HG02610 (cell line): Measurements from ENCODE around the gene CDK5RAP2.

ENCODE experiments used
- ATAC-seq: cut with Tn5 transposase; IDR thresholded peaks from one replicate; pipeline ENCODE4 v1.9.1; 2021; ENCODE audit warnings: mild to moderate bottlenecking, moderate library complexity; ENCODE audit not compliant: unreplicated experiment

Gene CDK5RAP2

DNA sequence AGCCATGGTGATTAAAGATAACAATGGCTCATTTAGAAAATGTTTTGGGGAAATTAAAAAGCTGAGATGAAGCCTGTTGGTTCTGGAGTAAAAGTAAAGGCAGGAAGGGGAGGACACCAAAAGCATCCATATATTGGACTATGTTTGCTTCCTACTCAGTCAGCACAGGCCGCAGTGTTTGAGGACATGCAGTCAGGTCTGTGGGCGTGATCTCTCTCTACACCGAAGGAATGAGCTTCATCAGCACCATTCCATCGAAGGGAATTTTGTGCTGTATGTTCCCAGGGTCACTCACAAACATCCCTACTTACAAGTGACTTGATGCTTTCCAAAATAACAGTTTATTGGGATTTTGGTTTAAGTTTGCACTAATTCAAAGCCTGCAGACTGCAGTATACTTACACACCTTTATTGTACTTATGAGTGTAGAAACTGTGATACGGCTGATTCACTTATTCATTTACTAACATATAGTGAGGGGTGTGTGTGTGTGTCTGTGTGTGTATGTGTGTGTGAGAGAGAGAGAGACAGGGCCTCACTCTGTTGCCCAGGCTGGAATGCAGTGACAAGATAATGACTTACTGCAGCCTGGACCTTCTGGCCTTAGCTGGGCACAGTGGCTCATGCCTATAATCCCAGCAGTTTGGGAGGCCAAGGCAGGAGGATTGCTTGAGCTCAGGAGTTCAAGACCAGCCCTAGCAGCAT, 13.4 kb upstream of the CDK5RAP2 start:
- no peak for ATAC-seq

DNA sequence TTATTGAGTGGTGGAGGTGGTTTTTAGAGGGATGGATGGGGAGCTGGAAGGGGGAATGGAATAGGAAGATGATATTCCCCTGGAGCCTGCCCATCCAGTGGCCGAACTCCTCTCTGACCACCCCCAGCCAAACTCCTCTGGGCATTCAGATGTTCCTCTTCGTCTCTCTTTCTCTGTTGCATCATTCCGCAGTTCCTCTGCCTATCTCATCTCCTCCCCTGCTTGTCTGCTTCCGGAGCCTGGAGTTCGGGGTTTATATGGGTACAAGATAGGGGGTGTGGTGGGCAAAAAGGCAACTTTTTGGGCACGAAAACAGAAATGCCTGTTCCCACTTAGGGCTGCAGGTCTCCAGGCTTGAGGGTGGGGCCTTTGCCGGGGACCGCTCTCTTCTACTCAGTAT, 12.2 kb upstream of the CDK5RAP2 start:
- ATAC-seq: no peak

DNA sequence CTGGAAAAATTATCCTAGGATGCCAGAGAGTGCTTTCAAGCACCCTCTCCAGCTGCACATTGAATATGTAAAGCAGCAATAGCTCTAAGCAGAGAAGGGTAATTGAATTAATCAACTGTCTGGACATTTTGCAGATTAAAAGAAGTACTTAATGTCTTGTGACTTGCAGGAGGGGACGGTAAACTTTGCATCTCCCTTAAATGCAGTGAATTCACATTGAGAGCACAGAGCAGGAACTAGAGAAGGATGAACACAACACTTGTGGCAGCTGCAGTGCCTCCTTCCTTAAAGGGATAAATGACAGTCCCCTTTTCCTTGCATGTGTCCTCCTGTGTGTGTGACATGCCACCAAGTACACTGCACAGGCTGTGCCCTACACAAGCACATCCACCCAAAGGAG, 7.4 kb upstream of the CDK5RAP2 start:
- ATAC-seq: no peak

DNA sequence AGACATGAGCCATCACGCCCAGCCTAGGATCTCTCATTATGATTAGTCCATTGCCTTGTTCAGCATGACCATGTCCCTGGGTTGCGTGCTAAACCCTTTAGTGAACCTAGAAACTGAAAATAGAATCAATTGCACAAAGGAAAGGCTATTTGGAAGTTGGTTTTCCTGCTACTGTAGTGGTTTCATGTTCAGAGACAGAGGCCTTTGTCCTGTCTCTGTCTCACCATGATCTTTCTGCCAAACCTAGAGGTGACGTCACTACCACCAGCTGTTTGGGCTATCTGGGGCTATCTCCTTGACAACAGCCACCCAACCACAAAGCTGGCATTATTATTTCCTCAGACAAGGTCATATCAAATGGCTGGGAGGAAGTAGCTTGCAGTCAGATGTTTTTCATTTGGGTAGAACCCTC, 4.0 kb upstream of the CDK5RAP2 start:
- peak; percentile 36 for ATAC-seq

DNA sequence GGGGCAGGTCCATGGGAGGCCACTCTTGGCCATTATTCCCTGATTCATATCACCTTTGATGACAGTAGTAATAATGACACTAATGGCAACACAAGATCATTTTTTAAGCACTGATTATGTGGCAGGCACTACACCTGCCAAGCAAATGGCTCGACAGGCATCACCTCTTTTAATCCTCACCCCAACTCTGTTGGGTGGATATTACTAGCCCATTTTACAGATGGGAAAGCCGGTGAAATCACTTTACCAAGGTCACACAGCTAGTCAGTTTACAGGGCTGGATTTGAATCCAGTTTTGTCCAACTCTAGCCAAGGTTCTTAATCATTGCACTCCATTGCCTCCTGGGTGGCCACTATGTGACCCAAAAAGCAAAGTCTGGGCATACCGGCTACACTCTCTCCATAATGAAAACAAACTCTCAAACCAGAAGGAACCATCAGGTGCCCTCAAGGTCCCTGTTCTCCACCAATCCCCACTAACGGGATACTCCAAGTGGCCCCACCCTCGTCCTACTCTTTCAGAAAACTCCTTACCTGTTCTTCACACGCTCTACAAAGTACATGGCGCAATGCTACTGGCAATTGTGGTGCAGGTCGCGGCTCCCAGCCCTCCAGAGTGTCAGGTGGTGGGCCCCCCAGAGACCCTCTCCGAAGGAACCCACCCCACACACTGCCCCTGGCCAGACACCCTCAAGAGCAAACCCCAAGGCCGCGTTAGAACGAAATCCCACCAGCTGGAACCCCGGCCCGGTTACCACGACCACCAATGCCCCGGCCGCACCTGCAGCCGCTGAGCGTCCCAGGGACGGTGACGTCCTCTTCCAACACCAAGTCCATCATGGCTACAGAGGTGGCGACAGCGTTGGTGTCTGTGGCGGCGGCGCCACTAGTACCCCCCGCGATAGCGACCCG, 572 bp downstream of the CDK5RAP2 start:
- ATAC-seq: peak; percentile 41

DNA sequence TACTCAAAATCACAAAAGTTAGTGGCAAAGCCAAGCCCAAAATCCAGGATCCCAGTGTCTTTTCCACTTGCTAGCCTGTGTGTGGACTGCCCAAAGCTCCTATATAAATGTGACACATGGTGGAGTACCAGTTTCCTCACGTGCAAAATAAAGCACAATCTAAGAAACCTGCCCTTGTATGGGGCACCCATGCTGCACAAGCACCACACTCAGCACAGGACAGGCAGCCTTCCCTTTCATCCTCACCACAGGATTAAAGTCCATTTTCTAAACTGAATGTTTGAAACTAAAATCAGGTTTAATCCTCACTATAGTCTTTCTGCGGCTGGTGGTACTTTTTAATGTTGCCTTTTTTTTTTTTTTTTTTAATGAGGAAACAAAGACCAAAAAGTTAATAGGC, 5.5 kb downstream of the CDK5RAP2 start:
- ATAC-seq: no peak

DNA sequence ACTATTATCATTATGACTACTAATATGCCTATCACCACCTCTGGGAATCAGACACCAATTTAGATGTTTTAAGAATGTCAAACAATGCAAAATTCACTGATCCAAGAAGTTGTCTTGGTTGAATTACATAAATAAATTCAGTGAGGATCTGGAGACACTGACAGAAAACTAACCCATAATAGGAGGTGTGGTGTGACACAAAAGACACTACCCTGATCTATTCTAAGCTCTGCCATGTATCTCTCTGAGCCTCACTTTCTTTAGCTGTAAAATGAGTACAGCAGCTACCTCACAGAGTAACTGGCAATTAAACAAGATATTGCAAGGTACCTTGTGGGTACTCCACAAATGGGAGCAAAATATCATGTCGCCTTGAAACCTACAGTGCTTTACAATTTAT, 7.5 kb downstream of the CDK5RAP2 start:
- ATAC-seq: no peak

DNA sequence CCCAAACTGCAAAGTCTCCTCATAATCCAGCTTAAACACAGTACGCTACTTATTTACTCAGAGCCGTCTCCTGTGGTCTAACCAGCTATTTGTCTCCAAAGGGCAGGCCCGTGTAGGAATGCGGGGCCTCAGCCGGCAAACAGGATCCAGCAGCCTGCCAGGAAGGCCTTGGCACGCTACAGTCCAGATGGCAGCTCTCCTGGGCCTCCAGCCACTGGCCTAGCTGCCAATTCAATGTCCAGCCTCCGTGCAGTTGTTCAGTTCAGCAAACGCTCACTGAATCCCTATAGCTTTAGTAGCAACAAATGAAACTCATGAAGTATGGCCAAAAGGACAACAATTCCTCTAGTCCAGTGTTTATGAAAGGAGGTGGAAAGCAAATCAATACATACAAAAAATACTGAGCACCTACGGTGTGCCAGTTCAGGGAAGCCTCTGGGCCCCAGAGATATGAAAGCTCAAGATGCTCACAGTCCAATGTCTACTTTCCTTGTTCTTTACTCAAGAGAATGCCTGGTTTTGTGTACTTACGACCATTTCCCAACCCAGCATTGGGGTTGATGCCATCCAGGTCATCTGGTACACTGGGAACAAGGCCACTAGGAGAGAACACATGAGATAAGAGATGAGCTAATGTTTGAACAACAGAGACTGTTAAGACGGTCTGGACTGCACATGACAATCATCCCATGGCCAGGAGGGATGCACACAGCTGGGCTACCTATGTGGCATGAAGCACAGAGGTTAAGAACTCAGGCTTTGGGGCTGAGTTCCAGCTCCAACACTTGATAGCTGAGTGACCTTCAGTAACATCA, 8.3 kb downstream of the CDK5RAP2 start:
- ATAC-seq: no peak

DNA sequence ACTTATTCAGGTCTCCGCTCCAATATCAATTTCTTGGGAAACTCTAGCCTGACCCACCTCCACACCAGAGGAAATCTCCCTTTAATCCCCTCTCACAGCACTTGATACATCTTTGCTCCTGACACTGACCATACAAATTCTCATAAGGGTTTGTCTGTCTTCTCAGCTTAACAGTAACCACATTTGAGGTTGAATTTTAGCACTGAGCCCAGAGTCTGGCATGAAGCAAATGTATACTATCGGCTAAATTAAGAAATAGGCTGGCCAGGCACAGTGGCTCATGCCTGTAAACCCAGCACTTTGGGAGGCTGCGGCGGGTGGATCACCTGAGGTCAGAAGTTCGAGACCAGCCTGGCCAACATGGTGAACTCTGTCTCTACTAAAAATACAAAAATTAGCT, 9.7 kb downstream of the CDK5RAP2 start:
- ATAC-seq: no peak

DNA sequence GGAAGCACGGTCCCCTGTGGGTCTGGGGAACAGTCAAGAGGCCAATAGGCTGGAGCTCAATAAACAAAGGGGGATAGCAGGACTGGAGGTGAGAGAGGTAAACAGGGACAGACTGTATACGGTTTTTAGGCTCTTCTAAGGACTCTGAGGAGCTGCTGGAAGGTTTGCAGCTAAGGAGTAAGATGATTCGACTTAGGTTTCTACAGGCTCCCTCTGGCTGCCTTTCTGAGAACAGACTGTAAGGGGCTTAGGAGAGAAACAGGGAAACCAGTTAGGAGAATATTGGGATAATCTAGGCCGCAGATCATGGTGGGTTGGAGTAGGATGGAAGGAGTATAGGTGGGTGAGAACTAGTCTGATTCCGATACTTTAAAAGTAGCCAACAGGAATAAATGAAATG, 10.4 kb downstream of the CDK5RAP2 start:
- no peak for ATAC-seq

DNA sequence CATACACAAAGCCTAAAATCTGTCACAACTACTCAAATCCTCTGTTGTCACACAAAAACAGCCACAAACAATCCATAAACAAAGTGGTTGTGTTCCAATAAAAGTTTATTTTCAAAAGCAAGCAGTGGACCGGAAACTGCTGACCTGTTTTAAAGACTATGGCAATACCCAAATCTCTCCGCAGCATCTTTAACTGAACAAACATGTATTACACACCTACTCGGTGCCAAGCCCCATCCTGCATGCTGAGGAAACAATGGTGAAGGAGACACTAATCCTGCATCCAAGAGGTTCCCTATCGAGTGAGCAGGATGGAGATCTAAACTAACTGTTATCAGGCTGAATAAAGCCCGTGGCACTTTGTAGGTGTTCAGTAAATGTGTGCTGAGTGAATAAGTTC, 11.2 kb downstream of the CDK5RAP2 start:
- ATAC-seq: no peak

DNA sequence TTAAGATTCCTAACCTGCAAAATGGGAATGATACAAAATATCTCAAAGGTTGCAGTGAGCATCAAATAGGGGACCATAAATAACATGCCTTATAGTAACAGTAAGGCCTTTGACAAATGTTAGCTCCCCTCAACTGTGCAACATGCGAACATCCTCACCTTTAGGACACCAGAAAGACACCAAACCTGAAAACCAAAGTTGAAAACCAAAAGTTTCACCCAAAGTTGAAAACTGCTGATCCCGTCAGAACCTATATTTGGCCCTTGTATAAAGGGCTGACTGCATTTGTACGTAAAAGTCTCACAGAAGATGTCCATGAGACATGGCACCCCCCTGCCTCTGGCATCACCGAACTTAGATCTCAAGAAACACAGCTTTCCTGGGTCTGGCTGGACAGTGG, 12.1 kb downstream of the CDK5RAP2 start:
- no peak for ATAC-seq

DNA sequence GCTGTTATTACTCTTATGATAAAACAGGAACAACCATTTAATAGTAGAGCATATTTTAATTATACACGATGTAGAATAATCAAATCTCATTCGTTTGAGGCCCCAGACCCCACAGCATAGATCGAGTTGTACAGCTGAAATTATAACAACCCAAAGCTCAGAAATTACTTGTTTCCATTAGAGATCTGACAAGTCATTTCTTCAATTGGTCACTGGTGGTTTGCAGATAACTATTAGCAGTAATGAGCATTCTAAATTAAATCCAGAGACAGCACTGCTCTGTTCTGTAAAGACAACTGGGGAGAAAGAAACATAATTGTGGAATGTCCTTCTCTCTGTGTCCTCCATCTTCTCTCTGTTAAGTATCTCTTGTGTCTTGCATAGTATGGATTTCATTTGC, 12.9 kb downstream of the CDK5RAP2 start:
- ATAC-seq: no peak

DNA sequence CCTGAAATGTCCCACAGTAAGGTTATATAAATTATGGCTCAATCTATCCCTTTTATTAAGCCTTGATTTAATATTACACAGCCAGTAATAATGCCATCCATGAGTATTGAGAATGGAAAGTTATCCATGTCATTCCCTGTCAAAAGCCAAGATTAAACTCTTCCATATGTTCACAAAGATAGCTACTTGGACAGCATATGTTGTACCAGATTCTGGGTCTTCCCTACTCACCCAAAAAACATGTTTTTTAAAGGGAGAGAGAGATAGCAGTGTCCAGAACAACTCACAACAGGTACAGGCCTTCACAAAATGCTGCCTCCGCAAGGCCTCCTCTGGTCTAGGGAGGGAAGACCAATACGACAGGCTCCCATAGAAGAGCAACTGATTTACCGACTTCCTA, 15.4 kb downstream of the CDK5RAP2 start:
- no peak for ATAC-seq

DNA sequence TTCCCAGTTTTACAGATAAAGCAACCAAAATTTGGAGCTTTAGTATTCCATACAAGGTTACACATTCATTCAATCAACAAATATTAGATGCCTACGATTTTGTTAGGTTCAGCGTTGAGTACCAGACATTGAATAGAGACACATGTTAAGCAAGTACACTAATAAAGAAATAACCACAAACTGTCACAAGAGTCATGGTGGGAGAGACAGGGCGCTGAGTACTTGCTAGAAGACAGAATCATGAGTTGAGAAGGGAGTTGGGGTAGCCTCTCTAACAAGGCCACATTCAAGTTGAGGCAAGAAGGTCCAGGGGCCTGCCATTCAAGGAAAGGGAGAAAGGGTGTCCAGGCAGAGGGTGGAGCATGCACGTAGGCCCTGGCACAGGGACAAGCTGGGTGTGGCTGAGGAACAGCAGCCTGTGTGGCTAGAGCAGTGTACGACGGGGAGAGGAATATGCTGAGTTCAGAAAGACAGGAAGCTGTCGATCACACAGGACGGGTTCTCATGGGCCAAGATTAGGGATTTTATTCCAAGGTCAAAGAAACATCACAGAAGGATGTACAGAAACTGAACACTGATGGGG, 17.0 kb downstream of the CDK5RAP2 start:
- ATAC-seq: no peak

DNA sequence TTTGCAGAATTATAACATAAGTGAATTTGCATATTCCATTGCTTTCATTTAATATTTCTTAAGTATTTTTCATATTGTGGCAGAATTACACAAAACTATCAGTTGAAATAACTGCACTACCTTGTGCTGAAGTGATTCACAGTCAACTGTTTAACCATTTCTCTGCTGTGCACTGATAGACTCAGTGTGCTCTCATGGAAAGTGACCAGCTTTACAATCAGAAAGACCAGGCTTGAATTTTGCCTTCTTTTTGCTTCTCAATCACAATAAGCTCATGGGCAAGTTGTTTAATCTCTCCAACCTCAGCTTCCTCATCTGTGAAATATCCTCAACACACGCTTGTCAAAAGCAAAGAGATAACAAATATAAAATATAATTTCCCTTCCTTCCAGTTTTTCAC, 18.3 kb downstream of the CDK5RAP2 start:
- no peak for ATAC-seq

DNA sequence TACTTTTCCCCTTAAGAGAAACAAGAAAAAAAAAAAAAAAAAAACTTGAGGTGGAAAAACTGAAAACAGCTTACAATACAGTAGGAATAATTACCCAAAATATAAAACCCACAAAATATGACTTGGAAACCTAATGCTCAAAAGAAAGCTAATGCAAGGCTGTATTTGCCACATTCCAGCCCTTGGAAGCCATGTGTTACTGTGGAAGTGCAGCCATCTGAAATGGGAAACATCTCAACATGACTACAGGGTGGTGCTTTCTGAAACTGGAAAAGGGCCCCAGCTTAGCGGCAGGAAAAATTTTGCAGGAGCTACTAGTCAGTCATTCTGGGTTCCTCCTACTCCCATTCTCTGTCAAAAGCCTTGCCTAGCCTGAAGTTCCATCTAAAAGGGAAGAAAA, 20.4 kb downstream of the CDK5RAP2 start:
- ATAC-seq: no peak

DNA sequence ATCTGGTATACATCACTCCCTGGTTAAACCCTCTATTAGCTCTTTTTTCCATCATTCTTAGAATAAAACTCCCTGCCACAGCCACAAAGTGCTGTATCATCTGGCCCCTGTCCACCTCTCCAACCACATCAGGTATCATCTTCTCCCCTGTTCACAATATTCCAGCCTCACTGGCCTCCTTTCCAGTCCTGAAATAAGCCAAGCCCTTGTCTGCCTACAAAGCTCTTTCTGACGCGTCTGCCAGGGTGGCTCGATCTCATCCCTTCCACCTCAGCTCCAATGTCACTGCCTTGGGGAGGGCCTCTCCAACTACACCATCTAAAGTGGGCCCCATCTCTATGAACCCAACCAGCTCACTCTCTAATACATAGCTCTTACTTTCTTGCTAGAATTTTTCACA, 21.5 kb downstream of the CDK5RAP2 start:
- no peak for ATAC-seq

DNA sequence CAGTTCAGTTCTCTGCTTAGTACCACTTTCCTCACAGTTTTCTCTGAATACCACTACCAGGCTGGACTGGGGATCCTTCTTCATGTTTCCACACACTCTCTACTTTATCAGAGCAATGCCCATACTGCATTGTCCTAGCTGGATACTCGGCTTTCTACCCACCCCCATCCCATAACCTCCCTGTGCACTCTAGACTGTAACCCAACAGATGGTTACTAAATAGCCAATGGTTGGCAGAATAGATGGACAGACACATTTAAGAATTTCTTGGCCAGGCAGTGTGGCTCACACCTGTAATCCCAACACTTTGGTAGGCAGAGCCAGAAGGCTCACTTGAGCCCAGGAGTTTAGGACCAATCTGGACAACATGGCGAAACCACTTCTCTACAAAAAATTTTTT, 22.8 kb downstream of the CDK5RAP2 start:
- ATAC-seq: no peak

DNA sequence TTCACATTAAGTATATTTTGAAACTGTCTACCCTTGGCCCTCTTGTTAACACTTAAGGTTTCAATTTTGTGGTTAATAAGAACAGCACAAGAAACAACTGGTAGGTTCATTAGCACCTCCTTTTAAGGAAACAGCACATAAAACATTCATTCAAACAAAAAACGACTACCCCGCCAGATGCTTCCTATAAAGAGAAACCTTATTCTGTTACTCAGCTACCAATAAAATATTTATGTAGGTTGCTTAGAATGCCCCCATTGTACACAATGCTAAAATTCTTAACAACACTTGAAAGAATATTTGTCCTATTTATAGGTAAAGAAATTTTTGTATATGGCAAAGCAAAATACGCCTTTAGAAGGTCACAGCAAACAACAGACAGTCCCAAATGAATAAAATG, 23.2 kb downstream of the CDK5RAP2 start:
- ATAC-seq: no peak

DNA sequence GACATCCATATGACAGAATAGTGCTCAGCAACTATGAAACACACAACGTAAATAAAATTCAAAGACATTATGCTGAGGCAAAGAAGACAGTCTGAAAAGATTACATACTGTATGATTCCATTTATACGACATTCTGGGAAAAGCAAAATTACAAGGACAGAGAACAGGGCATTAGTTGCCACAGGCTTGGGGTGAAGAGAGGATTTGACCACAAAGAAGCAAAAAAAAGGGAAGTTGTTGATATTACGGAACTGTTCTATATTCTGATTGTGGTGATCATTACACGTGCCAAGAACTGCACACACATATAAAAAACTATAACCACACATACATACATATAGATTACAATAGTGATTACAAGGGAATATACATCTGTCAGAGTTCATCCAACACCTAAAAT, 24.1 kb downstream of the CDK5RAP2 start:
- no peak for ATAC-seq
